Smooth muscle cell (in vitro differentiated cells): Measurements from ENCODE around the gene RAB25. TPM values are rescaled to one million over a fixed set of nuclear protein-coding genes. Genes with fewer than 3 reads are reported as not detected.

ENCODE experiments used
- DNase-seq: peaks from one replicate; lab custom pipeline; 2025; ENCODE audit not compliant: unreplicated experiment; lab: John Stamatoyannopoulos, UW
- H2AFZ ChIP-seq: fragments of 200-600 bp; sonication (generic); 2 replicates; pipeline ENCODE4 v1.6.0; 2016; ENCODE audit warnings: antibody characterized with exemption, low read depth, mild to moderate bottlenecking
- H3F3A ChIP-seq: fragments of 200-600 bp; sonication (generic); 2 replicates; pipeline ENCODE4 v1.6.0; 2017; ENCODE audit warnings: antibody characterized with exemption, low read depth
- H3K27ac ChIP-seq: fragments of 200-600 bp; sonication (generic); 2 replicates; pipeline ENCODE4 v1.5.1; 2016; ENCODE audit warnings: low read depth, mild to moderate bottlenecking
- H3K27me3 ChIP-seq: fragments of 200-600 bp; sonication (generic); 2 replicates; pipeline ENCODE4 v1.6.1; 2016; ENCODE audit warnings: low read depth, mild to moderate bottlenecking
- H3K36me3 ChIP-seq: fragments of 200-600 bp; sonication (generic); 2 replicates; pipeline ENCODE4 v1.5.1; 2016; ENCODE audit warnings: low read depth
- H3K4me1 ChIP-seq: fragments of 200-600 bp; sonication (generic); 2 replicates; pipeline ENCODE4 v1.5.1; 2016; ENCODE audit warnings: low read depth
- H3K4me2 ChIP-seq: fragments of 200-600 bp; sonication (generic); 2 replicates; pipeline ENCODE4 v1.6.0; 2016; ENCODE audit warnings: mild to moderate bottlenecking
- H3K4me3 ChIP-seq: fragments of 200-600 bp; sonication (generic); 2 replicates; pipeline ENCODE4 v1.5.1; 2016; ENCODE audit warnings: mild to moderate bottlenecking
- H3K79me2 ChIP-seq: fragments of 200-600 bp; sonication (generic); 2 replicates; pipeline ENCODE4 v1.6.0; 2016; ENCODE audit warnings: low read depth, mild to moderate bottlenecking
- H3K9ac ChIP-seq: fragments of 200-600 bp; sonication (generic); 2 replicates; pipeline ENCODE4 v1.6.0; 2016; ENCODE audit warnings: low read depth
- H3K9me3 ChIP-seq: fragments of 200-600 bp; sonication (generic); replicated peaks from 2 replicates; pipeline ENCODE4 v1.5.1; 2016; ENCODE audit warnings: low read depth
- H4K20me1 ChIP-seq: fragments of 200-600 bp; sonication (generic); 2 replicates; pipeline ENCODE4 v1.6.0; 2016; ENCODE audit warnings: low read depth
- WGBS: methylation state at CpG from one replicate; pipeline ENCODE4 v1.1.7; 2016; ENCODE audit warnings: low lambda C conversion rate; 5-methylcytosine and 5-hydroxymethylcytosine counted together
- polyA plus RNA-seq: library from polyadenylated mRNA; unstranded; fragments of >200 nt; fragmentation: Nextera tagmentation; extraction: Ambion mirVana; gene quantifications from 2 replicates; pipeline ENCODE4 v1.2.1, GENCODE V29; 2016
- total RNA-seq: library from RNA; depleted of rRNA; stranded (reverse); fragments of >200 nt; gene quantifications from 2 replicates; pipeline ENCODE4 v1.2.3, GENCODE V29; 2014
- TF ChIP-seq, protein P1 (sequence below): fragments of 200-600 bp; sonication (generic); IDR thresholded peaks from 2 replicates; pipeline ENCODE4 v1.5.1; 2017; ENCODE audit warnings: borderline replicate concordance, mild to moderate bottlenecking, antibody characterized with exemption; ENCODE audit not compliant: insufficient read depth, poor library complexity, severe bottlenecking

Gene RAB25
- total and polyA plus RNA-seq, 2 experiments from 2014 or later = 8.9 to 16.8 TPM

DNA sequence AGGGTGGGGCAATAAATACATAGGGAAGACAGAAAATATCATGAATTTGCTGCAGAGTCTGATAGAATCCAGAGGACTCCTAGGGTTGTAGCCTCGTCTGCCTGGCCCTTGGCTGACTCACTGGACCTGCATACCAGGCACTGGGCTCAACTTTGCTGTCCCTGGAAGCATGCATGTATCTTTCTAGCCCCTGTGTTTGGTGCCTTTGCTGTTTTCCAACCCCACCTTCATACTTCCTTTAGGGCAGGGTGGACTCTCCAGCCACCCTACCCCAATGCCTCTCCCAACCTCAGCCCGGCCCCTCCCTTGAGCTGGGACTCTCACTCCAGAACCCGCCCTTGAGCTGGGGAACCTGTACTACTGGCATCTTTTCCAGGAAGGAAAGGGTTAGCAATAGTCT, 1.2 kb downstream of the RAB25 start:
- Histone ChIP-seq H4K20me1 (no peaks in the 10 kb centered on the region), H3K27ac (peak overlapping the region; percentile 76), H3K4me1 (peaks cover 18% of the 10 kb centered on the region), H3K79me2 (no peaks in the 10 kb centered on the region), H3K9me3 (no peaks in the 10 kb centered on the region), H3K4me3 (peak overlapping the region; percentile 58), H3K36me3 (no peaks in the 10 kb centered on the region), H3K9ac (no peak overlapping the region), H3F3A (no peaks in the 10 kb centered on the region), H2AFZ (no peak overlapping the region), H3K4me2 (peak overlapping the region; percentile 73), H3K27me3 (no peaks in the 10 kb centered on the region)
- TF ChIP-seq, protein P1, sequence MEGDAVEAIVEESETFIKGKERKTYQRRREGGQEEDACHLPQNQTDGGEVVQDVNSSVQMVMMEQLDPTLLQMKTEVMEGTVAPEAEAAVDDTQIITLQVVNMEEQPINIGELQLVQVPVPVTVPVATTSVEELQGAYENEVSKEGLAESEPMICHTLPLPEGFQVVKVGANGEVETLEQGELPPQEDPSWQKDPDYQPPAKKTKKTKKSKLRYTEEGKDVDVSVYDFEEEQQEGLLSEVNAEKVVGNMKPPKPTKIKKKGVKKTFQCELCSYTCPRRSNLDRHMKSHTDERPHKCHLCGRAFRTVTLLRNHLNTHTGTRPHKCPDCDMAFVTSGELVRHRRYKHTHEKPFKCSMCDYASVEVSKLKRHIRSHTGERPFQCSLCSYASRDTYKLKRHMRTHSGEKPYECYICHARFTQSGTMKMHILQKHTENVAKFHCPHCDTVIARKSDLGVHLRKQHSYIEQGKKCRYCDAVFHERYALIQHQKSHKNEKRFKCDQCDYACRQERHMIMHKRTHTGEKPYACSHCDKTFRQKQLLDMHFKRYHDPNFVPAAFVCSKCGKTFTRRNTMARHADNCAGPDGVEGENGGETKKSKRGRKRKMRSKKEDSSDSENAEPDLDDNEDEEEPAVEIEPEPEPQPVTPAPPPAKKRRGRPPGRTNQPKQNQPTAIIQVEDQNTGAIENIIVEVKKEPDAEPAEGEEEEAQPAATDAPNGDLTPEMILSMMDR = no peak
- DNase-seq = no peak
- 52% methylated on average over 3 of the region's 3 CpGs for WGBS

DNA sequence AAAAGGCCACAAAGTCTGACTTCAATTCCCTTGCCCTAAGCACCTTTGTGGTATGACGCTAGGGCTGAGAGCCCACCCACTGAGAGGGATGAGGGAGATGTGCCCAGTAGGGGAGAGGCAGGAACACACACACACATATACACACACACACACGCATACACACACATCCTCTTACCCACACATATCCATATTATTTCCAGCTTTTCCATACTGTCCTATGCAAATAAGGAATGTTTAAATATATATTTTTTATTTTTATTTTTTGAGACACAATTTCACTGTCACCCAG, 3.0 kb downstream of the RAB25 start:
- TF ChIP-seq, protein P1 = no peak
- Histone ChIP-seq H2AFZ (no peak overlapping the region), H3F3A (no peaks in the 10 kb centered on the region), H3K9me3 (no peaks in the 10 kb centered on the region), H3K27me3 (no peaks in the 10 kb centered on the region), H3K79me2 (no peaks in the 10 kb centered on the region), H3K4me1 (peaks cover 18% of the 10 kb centered on the region), H3K4me3 (no peak overlapping the region), H3K27ac (no peak overlapping the region), H3K36me3 (no peaks in the 10 kb centered on the region), H3K9ac (no peak overlapping the region), H4K20me1 (no peaks in the 10 kb centered on the region), H3K4me2 (no peak overlapping the region)
- WGBS = 59% methylated on average over 2 of the region's 2 CpGs
- DNase-seq = no peak

DNA sequence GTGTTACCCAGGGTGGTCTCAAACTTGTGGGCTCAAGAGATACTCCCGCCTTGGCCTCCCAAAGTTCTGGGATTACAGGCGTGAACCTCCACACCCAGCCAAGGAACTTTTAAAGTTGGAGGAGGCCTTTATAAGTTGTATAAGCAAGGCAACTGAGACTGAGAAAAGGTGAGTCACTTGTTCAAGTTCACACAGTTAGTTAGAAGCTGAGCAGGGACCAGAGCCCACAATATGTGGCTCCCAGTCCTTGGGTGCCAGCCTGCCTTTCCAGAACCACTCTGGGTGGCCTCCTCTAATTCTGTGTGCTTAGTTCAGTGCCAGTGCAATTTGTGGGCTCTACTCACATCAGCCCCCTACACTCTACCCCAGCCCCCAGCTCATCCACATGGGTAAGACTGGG, 3.7 kb downstream of the RAB25 start:
- Histone ChIP-seq H3K27me3 (no peaks in the 10 kb centered on the region), H2AFZ (no peak overlapping the region), H4K20me1 (no peaks in the 10 kb centered on the region), H3K9me3 (no peaks in the 10 kb centered on the region), H3F3A (no peaks in the 10 kb centered on the region), H3K36me3 (no peaks in the 10 kb centered on the region), H3K9ac (no peak overlapping the region), H3K4me2 (no peak overlapping the region), H3K4me3 (no peak overlapping the region), H3K4me1 (peaks cover 18% of the 10 kb centered on the region), H3K79me2 (no peaks in the 10 kb centered on the region), H3K27ac (no peak overlapping the region)
- TF ChIP-seq, protein P1 = no peak
- 93% methylated on average over 2 of the region's 2 CpGs for WGBS
- no peak for DNase-seq

DNA sequence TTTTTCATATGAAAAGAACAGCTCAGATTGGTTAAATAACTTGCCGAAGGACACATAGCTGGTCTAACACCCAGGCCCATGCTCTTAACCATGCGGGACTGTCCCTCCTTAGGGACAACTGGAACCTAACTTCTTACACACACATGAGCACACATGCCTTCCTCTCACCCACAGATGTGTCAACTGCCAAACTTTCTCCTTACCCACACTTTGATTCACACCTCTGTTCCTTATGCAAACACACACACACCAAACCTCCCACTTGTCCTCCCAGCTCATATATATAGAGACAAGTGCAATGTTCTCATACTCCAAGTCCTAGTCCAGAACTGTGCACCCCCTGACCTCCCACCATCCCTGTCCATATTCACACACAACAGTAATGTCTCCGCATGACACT, 4.3 kb downstream of the RAB25 start:
- 93% methylated on average over 3 of the region's 3 CpGs for WGBS
- no peak overlapping the region for H3K9ac ChIP-seq
- H3K36me3 ChIP-seq = no peaks in the 10 kb centered on the region
- no peak overlapping the region for H3K27ac ChIP-seq
- no peak for DNase-seq
- no peaks in the 10 kb centered on the region for H3K9me3 ChIP-seq
- TF ChIP-seq, protein P1 = no peak
- no peaks in the 10 kb centered on the region for H4K20me1 ChIP-seq
- no peaks in the 10 kb centered on the region for H3F3A ChIP-seq
- no peaks in the 10 kb centered on the region for H3K27me3 ChIP-seq
- H3K4me2 ChIP-seq = no peak overlapping the region
- no peak overlapping the region for H2AFZ ChIP-seq
- no peak overlapping the region for H3K4me3 ChIP-seq
- H3K4me1 ChIP-seq = peaks cover 18% of the 10 kb centered on the region
- no peaks in the 10 kb centered on the region for H3K79me2 ChIP-seq
